ENCODE data around the gene DNAH11.

DNA sequence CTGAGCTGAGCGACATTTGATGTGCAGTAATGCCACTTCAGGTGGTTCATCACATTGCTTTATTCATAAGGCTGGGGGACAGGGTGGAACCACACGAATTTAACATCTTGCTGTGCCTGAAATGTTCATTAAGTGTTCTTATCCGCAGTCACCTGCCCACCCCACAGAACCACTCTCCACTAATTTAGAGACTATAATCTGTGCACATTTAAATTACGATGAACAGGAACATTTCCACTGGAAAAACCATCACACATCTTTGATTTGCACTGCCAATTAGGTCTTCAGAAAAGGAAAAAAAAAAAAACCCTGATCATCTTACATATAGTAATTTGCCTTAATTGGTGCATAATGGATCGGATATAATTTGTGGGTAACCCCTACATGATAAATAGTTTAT is 400.6 kb downstream of the DNAH11 start:
- TF ChIP-seq CEBPB (IDR thresholded peaks at IDR 0.05), result no peak
- TF ChIP-seq, protein P1, sequence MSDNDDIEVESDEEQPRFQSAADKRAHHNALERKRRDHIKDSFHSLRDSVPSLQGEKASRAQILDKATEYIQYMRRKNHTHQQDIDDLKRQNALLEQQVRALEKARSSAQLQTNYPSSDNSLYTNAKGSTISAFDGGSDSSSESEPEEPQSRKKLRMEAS (IDR thresholded peaks at IDR 0.05), result no peak
- no peak for TF ChIP-seq RAD21 (IDR thresholded peaks at IDR 0.05; ENCODE audit: low read depth)
- TF ChIP-seq YY1 (IDR thresholded peaks at IDR 0.05; ENCODE audit: low read depth), result no peak

Data from Ishikawa (cell line).